Measurements from ENCODE around the gene TCIRG1. TPM values are rescaled to one million over a fixed set of nuclear protein-coding genes. Genes with fewer than 3 reads are reported as not detected.

The TCIRG1 gene
- total RNA-seq, 1 donor from 2014 or later, result 46.8 TPM

DNA sequence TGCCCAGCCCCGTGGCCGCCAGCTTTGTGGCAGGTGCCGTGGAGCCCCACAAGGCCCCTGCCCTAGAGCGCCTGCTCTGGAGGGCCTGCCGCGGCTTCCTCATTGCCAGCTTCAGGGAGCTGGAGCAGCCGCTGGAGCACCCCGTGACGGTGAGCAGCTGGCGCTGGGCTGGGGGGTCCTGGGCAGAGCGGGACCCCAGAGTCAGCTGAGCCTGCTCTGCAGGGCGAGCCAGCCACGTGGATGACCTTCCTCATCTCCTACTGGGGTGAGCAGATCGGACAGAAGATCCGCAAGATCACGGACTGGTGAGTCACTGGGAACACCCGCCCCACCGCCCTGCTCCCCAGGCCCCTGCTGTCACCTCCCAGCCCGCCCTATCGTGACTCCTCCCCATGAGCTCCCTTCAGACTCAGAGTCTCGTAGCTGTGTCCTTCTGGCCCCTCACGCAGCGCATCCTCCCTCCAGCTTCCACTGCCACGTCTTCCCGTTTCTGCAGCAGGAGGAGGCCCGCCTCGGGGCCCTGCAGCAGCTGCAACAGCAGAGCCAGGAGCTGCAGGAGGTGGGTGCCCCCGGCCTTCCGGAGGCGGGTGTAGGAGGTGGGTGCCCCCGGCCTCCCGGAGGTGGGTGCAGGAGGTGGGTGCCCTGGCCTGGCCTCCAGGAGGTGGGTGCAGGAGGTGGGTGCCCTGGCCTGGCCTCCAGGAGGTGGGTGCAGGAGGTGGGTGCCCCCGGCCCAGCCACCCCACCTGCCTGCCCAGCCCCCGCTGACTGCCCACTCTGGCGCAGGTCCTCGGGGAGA is 4.7 kb downstream of the TCIRG1 start:
- TF ChIP-seq, protein P1, sequence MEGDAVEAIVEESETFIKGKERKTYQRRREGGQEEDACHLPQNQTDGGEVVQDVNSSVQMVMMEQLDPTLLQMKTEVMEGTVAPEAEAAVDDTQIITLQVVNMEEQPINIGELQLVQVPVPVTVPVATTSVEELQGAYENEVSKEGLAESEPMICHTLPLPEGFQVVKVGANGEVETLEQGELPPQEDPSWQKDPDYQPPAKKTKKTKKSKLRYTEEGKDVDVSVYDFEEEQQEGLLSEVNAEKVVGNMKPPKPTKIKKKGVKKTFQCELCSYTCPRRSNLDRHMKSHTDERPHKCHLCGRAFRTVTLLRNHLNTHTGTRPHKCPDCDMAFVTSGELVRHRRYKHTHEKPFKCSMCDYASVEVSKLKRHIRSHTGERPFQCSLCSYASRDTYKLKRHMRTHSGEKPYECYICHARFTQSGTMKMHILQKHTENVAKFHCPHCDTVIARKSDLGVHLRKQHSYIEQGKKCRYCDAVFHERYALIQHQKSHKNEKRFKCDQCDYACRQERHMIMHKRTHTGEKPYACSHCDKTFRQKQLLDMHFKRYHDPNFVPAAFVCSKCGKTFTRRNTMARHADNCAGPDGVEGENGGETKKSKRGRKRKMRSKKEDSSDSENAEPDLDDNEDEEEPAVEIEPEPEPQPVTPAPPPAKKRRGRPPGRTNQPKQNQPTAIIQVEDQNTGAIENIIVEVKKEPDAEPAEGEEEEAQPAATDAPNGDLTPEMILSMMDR (IDR thresholded peaks at IDR 0.05; ENCODE audit: insufficient read depth, low read length, poor library complexity, severe bottlenecking), result no peak
- Histone ChIP-seq H3K27me3 (ENCODE audit: control insufficient read depth, insufficient read depth, low read length) (no peaks in the 10 kb centered on the region), H3K4me3 (ENCODE audit: low read depth, low read length) (no peak overlapping the region), H3K36me3 (ENCODE audit: control insufficient read depth, insufficient read depth, low read length) (no peaks in the 10 kb centered on the region)
- no peak for DNase-seq (ENCODE audit: low read depth)

DNA sequence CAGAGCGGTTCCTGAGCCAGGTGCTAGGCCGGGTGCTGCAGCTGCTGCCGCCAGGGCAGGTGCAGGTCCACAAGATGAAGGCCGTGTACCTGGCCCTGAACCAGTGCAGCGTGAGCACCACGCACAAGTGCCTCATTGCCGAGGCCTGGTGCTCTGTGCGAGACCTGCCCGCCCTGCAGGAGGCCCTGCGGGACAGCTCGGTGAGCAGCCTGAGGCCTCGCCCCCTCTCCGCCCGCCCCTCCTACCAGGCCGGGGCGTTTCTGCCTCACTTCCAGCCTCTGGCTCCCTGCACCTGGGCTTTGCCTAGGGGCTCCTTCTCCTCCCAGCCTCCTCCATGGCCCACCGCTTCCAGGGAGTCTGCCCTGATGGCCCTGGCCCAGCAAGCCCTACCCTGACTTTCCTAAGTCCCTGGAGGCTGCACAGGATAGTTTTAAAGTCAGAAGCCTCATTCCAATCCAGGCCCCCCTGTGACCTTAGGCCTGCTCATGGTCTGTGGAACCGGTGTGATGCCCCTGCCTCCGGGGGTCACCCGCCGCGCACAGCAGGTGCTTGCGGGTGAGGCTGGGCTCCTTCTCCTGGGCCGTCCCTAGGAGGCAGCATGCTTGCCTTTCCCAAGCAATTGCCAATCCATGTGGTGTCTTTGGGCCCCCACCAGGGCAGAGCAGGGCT is 5.5 kb downstream of the TCIRG1 start:
- H3K36me3 ChIP-seq (ENCODE audit: control insufficient read depth, insufficient read depth, low read length), result no peaks in the 10 kb centered on the region
- TF ChIP-seq, protein P1 (IDR thresholded peaks at IDR 0.05; ENCODE audit: insufficient read depth, low read length, poor library complexity, severe bottlenecking), result no peak
- DNase-seq (ENCODE audit: low read depth), result no peak
- H3K27me3 ChIP-seq (ENCODE audit: control insufficient read depth, insufficient read depth, low read length), result no peaks in the 10 kb centered on the region
- H3K4me3 ChIP-seq (ENCODE audit: low read depth, low read length), result no peak overlapping the region

DNA sequence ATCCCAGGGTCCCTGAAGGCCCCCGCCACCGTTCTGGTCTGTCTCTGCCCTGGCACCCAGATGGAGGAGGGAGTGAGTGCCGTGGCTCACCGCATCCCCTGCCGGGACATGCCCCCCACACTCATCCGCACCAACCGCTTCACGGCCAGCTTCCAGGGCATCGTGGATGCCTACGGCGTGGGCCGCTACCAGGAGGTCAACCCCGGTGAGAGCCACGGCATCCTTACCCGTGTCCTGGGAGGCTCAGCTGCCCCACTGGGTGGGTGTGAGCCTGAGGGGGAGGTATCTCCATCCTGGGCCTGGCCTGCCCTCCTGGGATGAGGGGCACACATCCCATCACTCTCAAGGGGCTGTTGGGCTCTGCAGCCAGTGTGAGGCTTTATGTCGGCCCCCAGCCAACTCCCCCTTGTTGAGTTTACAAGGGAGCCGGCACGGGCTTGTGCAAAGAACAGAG is 6.1 kb downstream of the TCIRG1 start:
- TF ChIP-seq, protein P1 (IDR thresholded peaks at IDR 0.05; ENCODE audit: insufficient read depth, low read length, poor library complexity, severe bottlenecking), result no peak
- no peak overlapping the region for H3K4me3 ChIP-seq (ENCODE audit: low read depth, low read length)
- H3K27me3 ChIP-seq (ENCODE audit: control insufficient read depth, insufficient read depth, low read length), result no peaks in the 10 kb centered on the region
- H3K36me3 ChIP-seq (ENCODE audit: control insufficient read depth, insufficient read depth, low read length), result no peaks in the 10 kb centered on the region
- no peak for DNase-seq (ENCODE audit: low read depth)

DNA sequence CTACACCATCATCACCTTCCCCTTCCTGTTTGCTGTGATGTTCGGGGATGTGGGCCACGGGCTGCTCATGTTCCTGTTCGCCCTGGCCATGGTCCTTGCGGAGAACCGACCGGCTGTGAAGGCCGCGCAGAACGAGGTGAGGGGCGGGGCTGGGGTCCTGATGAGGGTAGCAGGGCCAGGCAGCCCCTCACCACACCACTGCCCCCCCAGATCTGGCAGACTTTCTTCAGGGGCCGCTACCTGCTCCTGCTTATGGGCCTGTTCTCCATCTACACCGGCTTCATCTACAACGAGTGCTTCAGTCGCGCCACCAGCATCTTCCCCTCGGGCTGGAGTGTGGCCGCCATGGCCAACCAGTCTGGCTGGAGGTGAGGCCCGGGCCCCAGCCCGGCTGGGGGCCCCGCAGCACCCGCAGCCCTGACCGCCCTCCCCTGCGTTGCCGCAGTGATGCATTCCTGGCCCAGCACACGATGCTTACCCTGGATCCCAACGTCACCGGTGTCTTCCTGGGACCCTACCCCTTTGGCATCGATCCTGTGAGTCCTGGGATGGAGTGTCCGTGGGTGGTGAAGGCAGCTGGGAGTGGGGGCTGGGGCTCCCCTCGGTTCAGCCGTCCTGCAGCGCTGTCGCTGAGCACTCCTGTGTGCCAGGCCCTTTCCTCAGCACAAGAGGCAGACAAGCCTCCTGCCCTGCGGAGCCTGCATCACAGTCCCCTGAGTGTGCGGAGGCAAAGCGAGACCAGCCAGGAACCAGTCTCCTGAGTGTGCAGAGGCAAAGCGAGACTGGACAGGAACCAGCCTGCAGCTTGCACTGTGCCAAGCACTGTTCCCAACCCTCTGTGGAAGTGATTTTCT is 8.8 kb downstream of the TCIRG1 start:
- no peak for DNase-seq (ENCODE audit: low read depth)
- no peaks in the 10 kb centered on the region for H3K27me3 ChIP-seq (ENCODE audit: control insufficient read depth, insufficient read depth, low read length)
- H3K4me3 ChIP-seq (ENCODE audit: low read depth, low read length), result no peak overlapping the region
- peaks cover 3% of the 10 kb centered on the region for H3K36me3 ChIP-seq (ENCODE audit: control insufficient read depth, insufficient read depth, low read length)
- TF ChIP-seq, protein P1 (IDR thresholded peaks at IDR 0.05; ENCODE audit: insufficient read depth, low read length, poor library complexity, severe bottlenecking), result no peak

DNA sequence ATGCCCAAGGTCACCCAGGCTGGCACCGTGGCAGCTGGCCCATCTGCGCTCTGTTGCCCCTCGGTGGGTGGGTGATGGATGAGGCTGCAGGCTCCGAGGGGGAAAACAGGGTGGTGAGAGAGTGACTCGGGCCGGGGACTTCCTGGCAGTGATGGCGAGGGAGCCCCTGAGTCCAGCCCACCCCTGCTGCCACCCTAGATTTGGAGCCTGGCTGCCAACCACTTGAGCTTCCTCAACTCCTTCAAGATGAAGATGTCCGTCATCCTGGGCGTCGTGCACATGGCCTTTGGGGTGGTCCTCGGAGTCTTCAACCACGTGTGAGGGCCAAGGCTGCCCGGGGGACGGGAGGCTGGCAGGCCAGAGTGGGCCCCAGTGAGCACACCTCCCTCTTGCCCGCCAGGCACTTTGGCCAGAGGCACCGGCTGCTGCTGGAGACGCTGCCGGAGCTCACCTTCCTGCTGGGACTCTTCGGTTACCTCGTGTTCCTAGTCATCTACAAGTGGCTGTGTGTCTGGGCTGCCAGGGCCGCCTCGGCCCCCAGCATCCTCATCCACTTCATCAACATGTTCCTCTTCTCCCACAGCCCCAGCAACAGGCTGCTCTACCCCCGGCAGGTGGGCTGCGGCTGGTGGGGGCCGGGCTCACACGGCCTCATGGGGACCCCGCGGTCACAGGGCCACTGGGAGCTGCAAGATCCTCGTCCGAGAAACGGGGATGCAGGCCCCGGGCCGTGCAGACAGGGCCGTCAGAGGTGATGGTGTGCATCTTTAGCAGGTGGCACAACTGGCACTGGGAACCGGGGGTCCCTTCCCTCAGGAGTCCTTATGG is 10.1 kb downstream of the TCIRG1 start:
- H3K4me3 ChIP-seq (ENCODE audit: low read depth, low read length), result no peak overlapping the region

More for the DNA sequence above, 10.1 kb downstream of the TCIRG1 start:
- H3K27me3 ChIP-seq (ENCODE audit: control insufficient read depth, insufficient read depth, low read length), result no peaks in the 10 kb centered on the region
- no peak for DNase-seq (ENCODE audit: low read depth)
- TF ChIP-seq, protein P1 (IDR thresholded peaks at IDR 0.05; ENCODE audit: insufficient read depth, low read length, poor library complexity, severe bottlenecking), result no peak
- peaks cover 3% of the 10 kb centered on the region for H3K36me3 ChIP-seq (ENCODE audit: control insufficient read depth, insufficient read depth, low read length)
